ENCODE results near the gene CRTC3. TPM values are rescaled to one million over a fixed set of nuclear protein-coding genes. Genes with fewer than 3 reads are reported as not detected.
A peak's percentile ranks its signal among the peaks of the same experiment; 100 is the strongest.

CRTC3 gene
- total RNA-seq, 1 experiment from 2014 or later = 12.0 TPM

DNA sequence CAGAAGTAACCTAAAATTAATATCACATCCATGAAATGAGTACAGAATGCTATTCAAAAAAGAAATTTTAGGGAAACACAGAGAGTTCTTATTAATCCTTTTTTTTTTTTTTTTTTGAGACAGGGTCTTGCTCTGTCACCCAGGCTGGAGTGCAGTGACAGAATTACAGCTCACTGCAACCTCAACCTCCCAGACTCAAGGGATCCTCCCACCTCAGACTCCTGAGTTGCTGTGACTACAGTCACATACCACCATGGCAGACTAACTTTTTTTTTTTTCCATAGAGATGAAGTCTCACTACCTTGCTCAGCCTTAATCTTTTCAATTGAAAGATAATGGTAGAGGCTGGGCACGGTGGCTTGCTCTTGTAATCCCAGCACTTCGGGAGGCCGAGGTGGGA lies 6.3 kb upstream of the CRTC3 start:
- no peak for DNase-seq (ENCODE audit: low read depth)

DNA sequence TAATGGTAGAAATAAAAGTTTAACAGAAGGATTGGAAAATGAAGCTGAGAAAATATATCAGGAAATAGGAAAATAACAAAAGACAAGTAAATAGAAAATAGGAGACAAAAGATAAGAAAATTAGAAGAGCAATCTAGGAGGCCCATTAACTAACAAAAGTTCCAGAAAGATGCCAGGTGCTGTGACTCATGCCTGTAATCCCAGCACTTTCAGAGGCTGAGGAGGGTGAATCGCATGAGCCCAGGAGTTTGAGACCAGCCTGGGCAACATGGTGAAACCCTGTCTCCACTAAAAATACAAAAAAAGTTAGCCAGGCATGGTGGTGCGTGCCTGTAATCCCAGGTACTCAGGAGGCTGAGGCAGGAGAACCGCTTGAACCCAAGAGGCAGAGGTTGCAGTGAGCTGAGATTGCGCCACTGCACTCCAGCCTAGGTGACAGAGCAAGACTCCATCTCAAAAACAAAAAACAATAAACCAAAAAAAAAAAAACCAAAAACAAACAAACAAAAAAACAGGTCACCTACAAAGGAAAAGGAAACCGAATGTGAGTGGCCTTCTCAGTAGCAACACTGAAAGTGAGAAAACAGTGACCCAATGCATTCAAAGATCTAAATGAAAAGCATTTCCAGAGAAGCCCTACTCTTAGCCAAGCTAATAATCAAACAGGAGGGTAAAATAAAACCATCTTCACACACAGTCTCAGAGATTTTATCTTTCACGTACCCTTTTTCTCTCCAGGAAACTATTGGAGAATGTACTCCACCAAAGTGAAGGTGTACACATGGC lies 5.5 kb upstream of the CRTC3 start:
- DNase-seq (ENCODE audit: low read depth) = peak; percentile 64

DNA sequence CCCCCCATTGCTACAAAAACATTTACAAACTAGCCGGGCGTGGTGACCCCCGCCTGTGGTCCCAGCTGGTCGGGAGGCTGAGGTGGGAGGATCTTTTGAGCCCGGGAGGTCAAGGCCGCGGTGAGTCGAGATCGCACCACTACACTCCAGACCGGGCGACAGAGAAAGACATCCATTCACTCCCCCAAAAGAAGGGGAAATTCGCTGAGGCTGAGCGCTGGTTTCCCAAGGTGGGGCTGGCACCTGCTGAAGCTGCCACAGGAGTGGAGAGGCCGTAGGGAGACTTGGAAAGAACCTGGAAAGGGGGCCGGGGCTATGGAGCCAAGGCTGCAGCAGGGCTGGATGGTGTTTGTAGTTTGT lies 732 bp upstream of the CRTC3 start:
- no peak for DNase-seq (ENCODE audit: low read depth)

DNA sequence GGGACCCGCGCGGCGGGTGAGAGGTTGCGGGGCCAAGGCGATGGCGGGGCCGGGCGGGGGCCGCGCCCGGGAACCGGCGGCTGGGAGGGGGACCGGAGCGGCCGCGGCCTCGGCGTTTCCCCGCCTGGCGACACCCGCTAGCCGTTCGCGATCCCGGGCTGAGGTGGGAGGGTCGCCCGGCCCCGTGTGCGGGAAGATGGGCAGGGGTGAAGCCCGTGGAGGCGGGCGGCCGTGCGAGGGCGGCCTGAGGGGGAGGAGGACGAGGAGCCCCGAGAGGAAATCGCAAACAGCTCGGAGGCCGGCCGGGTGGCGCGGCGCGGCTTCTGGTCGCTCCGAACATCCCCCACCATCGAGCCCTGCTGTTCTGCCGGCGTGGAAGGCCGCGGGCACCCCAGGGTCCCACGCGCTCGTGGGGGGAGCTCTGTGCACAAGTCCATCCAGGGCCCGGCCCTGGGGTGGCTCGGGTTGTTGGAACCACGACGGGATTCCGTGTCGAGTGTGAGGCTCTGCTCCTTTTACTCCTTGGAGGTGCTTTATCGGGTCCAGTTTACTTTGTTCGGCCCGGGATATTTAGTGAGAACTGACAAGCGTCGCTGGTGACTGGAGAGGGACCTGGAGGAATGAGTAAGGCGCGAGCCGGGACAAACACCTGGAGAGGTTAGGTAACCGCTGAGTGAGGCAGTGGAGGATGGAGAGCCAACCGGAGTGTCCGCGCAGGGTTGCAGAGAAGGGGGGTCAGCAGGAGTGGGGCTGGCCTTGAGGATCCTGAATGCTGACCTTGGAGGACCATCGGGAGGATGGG lies 728 bp downstream of the CRTC3 start:
- DNase-seq (ENCODE audit: low read depth) = peak; percentile 30

DNA sequence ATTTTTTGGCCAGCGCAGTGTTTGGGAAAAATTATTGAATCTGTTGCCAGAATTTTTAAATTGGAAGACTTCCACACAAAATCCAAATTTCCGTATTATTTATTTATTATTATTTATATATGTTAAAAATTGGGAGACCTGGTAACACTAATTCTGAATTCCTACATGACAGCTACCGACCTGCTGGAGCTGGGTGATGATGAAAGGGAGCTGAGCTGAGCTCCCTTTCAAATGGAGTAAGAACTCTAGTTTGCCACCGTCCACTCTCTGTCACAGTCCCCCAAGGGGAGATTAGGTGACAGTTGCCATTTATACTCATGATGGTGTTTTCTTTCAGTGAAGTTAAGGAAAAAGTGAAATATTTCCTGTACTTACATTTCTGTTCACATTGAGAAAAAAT lies 1.4 kb downstream of the CRTC3 start:
- DNase-seq (ENCODE audit: low read depth) = no peak

DNA sequence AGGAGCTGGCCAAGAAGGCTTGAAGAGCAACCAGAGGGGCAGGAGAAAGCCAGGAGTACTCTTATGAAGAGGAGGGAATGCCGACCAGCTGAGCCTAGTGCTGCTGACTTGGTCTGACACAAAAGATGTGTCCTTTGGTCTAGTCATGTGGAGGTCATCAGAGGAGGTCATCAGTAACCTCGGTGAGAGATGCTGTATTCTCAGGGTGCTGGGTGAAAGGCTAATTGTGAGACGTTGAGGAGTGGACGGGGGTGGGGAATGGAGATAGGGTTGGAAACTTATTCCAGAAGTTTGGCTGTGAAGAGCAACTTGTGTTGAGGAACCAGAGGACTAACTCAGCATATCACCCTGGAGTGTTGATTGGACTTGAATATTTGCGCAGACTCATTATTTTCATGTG lies 5.5 kb downstream of the CRTC3 start:
- DNase-seq (ENCODE audit: low read depth) = no peak

DNA sequence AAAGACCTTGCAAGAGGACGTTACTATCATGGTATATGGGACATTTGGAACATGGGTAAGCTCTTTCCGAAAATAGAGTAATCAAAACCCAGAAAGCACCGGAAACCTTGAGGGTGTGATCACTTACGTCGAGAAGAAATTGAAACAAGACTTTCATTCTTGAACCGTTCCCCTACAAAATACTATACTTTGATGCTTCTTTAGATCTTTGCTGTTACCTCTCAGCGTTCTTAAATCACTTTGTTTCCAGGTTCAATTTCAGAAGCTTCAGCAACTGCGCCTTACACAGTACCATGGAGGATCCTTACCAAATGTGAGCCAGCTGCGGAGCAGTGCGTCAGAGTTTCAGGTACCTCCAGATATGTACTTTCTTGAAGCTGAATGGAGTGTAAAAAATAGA lies 10.1 kb downstream of the CRTC3 start:
- no peak for DNase-seq (ENCODE audit: low read depth)

DNA sequence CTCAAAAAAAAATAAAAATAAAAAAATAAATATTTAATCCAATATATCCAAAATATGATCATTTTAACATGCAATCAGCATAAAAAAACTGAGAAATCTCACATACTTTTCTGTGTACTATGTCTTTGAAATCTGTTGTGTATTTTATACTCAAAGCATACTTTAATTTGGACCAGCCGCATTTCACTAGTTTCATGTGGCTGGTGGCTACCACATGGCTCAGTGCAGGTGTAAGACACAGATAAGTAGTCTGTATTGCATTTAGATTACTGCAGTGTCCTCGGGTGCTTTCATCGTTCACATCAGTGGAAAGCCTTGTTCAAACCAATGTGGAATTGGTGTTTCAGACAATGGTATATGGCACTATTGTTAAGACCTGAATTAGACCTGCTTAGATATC lies 11.0 kb downstream of the CRTC3 start:
- DNase-seq (ENCODE audit: low read depth) = no peak

DNA sequence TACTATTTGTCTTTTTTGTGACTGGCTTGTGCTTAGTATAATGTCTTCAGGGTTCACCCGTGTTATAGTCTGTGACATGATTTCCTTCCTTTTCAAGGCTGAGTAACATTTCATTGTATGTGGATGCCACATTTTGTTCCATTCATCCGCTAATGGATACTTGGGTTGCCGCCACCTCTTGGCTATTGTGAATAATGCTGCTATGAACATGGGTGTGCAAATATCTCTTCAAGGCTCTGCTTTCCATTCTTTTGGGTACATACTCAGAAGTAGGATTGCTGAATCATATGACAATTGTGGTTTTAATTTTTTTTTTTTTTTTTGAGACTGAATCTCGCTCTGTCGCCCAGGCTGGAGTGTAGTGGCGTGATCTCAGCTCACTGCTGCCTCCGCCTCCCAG lies 15.4 kb downstream of the CRTC3 start:
- peak; percentile 9 for DNase-seq (ENCODE audit: low read depth)

DNA sequence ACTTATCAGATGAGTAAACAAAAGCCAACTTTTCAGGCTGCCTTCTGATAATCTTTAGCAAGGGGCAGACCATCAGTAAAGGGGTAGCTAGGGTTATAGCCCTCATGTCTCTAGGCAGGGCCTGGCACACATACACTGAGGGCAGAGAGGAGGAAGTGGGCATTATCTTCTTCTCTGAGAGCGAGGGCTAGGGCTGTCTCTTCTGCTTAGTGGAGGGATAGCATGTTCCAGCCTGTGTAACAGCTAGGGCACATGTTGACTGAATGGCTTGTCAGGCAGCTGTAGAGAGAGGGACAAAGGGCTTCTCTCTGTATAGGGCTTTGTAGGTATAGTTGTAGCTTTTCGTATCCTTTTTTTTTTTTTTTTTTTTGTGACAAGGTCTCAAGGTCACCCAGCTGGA lies 17.8 kb downstream of the CRTC3 start:
- DNase-seq (ENCODE audit: low read depth) = no peak

DNA sequence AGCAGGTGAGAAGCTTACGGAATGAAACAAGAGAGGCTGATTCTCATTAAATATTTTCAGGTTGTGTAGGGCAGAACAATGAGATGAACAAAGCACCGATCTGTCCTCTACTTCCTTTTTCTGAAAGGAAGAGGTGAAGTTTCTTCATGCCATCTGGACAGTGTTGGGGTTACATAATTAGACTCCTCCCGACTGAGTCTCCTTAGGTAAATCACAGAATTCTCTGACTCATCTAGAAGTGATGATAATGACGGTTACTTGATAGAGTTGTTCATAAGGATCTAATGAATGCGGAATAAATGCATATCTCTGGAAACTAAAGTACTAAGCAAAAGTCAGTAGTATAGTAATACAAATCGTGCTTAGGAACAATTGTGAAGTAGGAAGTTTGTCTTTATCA lies 21.2 kb downstream of the CRTC3 start:
- peak; percentile 9 for DNase-seq (ENCODE audit: low read depth)

DNA sequence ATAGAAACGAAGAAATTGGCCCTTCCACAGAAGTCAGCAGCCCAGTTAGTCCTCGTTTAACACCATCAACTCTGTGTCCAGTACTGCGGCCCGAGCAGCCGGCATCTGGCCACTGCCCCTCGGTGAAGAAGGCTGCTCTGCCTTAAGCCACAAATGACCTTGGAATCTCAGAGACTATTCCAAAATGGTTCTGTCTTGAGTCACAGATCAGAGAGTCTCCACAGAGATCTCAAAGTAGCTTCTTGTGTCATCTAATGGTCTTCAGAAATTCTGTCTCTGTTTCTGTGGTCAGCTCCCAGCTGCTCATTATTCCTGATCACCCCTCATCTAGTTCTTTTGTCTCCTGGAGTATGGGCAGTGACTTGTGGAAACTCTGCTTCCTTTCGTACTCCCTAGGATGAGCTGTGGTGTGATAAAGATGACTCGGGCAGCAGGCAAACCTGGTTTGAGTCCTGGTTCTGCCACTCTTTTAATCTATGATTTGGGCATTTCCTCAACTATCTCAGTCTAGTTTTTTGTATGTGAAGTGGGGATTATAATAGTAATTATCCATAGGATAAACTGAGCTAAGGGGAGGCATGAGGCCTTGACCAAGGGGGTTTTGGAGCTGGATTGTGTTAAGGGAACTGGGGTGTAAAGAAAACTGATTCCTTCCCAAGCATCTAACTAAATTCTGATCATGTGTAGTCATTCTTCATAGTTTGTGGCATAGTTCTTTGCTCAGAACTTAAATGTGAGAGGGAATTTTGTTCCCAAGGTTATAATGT lies 22.6 kb downstream of the CRTC3 start:
- DNase-seq (ENCODE audit: low read depth) = peak; percentile 88

DNA sequence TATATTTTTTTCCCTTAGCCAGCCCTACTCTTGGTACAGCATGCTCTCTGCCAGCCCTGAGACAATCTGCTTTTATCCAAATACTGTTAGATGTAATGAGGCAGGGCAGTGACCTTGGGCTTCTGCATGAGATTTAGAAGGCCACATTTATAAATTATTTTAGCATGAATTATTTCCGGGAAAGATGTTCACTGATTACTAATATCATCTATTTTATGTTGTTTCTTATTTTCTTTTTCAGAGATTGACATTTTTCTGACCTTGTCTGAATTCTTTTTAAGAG lies 23.1 kb downstream of the CRTC3 start:
- DNase-seq (ENCODE audit: low read depth) = no peak

DNA sequence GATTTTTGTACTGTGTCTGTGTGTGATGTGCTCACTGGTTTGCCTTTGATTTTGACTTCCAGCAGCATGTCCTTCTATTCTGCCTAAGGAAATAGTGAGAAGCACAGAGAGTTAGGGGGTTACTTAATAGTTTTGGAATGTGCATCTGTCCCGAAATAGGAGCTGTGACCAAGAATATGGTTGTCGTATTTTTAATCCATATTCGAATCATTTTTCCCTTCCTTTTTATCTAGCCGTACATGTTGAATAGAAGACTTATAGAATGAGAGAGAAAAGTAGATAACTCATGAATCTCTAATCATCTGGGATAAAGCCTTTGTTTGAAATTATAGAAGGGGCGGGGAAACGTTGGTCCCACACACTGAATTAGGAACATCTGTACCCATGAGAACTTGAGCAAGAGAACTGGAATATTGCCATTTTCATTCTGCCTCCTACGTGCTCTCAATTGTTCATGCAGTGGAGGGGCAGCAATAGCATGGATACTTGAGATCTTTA lies 23.6 kb downstream of the CRTC3 start:
- peak; percentile 13 for DNase-seq (ENCODE audit: low read depth)

DNA sequence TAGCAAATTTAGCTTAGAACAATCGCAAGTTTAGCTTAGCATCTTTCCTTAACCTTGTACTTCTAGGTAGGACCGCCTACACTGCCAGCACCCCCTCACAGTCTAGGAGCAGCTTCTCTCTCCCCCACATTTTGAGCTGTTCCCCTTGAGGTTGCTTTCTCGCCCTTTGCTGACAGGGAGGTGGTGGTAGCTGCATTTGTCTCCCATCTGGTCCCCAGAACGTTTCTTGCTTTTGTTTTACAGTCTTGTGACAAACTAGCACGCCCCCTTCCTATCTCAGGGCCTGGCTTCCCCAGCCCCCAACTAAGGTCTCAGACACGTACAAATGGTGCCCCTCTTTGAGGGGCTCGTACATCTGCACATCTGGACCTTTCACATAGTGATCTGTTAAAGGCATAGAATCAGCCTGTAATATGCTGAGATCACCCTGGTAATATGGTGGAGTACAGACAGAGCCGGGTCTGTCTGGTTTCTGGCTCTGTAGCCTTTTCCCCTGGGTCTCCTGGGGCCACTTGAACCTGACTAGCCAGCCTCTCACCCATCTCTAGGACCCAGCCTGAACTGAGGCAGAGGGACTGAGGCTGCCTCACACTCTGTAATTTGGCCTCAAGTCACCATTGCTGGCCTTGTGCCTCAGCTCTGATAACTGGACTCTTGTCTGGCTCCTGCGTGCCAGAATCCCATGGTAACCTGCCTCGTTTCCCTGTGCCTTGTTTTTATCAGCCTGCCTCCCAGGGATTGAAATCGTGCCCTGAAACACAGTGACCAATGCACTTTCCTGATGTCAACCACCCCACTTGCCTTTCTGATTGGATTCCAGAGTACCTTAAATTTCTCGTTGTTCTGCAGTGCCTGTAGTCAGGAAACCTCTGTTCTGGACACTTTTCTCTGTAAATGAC lies 27.7 kb downstream of the CRTC3 start:
- DNase-seq (ENCODE audit: low read depth) = peak; percentile 83

DNA sequence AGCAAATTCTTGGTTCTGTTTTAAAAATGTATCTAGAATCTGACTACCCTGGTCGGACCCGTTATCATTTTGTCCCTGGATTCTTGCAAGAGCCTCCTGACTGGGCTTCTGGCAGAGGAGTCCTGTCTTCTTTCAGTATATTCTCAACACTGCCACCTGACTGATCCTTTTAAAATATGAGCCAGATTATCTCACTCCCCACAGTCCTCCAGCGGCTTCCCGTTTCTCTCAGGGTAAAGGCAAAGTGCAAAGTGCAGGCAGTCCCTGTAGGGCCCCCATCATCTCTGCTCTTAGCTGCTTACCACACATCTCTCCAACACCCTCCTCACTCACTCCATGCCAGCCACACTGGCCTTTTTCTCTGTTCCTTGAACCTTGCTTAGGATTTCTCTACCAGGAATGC lies 28.4 kb downstream of the CRTC3 start:
- peak; percentile 7 for DNase-seq (ENCODE audit: low read depth)

DNA sequence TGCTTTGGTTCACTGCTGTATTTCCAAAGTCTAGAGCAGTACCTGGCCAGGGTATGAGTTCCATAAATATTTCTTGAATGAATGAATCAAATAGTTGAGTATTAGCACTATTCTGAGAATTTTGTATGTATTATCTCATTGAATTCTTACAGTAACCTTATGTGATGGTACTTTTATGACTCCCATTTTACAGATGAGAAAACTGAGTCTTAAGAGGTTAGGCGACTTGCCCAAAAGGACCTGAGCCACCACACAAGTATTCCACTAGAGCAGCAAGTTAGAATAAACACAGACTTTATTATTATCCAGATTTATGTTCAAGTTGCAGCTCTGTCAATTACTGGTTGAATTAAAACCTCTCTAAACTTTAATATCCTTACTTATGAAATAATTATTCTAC lies 29.4 kb downstream of the CRTC3 start:
- DNase-seq (ENCODE audit: low read depth) = no peak

DNA sequence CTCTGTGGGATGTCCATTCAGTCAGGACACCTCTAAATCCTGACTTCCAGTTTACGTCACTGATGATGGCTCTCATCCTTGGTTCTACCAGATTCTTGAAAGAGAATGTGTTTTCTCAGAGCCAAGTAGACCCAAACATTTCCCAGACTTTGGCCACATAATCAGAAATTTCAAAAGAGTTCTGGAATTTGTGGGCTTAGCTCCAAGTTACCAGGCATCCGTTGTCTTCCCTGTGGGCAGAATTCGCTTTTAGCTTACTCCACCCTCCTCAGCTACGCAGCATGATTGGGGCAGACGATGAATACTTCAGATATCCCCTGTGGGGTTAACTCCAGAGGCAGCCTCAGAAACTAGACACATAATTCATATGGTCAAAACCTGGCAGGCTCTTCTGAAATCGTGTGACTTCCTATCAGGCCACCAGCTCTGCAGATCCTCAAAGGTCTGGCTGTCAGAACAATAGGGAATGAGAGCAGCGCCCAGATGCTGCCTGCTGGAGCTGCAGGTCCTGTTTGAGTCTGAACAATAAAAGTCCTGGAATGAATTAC lies 30.6 kb downstream of the CRTC3 start:
- peak; percentile 84 for DNase-seq (ENCODE audit: low read depth)

DNA sequence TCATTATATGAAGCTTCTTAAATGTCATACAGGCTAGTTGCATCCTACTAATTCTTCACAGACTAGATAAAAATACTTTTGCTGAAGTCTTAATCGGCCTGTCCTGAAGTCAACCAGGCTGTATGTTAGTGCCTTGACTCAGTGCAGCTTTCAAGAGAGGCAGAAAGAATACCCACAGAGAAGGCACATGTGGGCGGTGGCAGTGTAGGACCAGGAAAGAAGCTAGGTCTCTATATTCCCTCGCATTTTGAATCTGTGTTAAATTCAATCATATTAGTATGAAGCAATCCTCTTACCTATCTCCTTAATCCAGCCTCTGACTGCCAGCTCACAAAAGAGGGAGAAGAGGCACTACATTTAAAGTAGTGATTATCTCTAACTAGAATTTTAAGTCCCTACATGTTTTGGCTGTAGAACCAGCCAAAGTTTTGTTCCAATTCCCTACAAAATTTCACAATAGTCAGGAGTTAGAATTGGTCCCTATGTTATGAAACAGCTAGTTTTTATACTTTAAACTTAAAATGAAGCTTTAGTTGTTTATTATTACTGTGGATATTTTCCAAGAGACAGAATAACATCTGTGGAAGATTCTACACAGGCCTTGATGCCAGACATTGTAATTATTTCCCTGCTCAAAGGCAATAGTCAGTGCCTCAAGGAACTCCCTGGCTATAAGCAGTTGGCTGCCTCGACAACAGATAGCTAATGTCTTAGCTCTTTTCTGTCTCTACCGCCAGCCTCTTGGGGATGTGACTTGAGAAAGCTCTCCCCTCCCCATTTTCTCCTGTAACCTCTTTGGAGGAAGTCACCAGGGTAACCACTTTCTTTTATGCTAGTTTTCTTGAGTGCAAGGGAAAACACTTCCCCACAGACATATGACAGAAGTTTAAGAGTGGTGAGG lies 31.9 kb downstream of the CRTC3 start:
- no peak for DNase-seq (ENCODE audit: low read depth)

DNA sequence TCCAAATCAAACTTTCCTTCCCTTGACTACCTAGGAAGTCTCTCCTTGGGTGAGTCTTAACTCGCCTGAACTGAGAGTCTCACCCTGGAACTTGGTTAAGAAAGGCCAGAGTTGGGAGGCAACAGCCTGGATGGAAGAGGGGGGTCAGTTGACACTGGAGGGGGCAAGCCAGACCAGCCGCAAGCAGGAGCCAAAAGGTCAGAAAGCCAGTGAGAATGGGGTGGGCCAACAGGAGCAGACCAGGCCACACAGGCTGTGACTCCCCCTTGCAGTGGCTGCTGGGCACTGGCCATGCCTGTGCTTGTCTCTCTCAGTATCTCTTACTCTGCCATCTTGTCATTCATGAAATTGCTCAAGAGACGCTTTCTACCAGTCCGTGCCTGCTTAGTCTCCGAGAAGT lies 32.9 kb downstream of the CRTC3 start:
- no peak for DNase-seq (ENCODE audit: low read depth)
